A549 (cell line): ENCODE results near the gene SLC35A5. TPM values are rescaled to one million over a fixed set of nuclear protein-coding genes. Genes with fewer than 3 reads are reported as not detected.

Experiments used
- ATAC-seq, 2 experiments: fragments of 200-7000 bp in 1 of 2; fragments of >200 bp in 1 of 2; cut with Nextera tagmentation in 1 of 2; cut with Tn5 transposase in 1 of 2; 3 replicates each; pipeline versions ENCODE4 v1.8.0 to v1.9.1; 2018 to 2020; ENCODE audit warnings: mild to moderate bottlenecking in 1 of 2, moderate library complexity in 1 of 2
- CTCF ChIA-PET: fragments of 300-600 bp; sonication (Branson Sonifier 250); formaldehyde crosslinking; extraction: SDS; loops from one replicate; lab custom pipeline; 2021; ENCODE audit warnings: antibody characterized with exemption, inconsistent platforms; lab: Yijun Ruan, JAX
- POLR2A ChIA-PET: fragments of 350-600 bp; formaldehyde crosslinking; extraction: SDS; loops from one replicate; lab custom pipeline; 2021; ENCODE audit warnings: antibody characterized with exemption, inconsistent platforms; lab: Yijun Ruan, JAX
- DNase-seq, 2 experiments: peaks; one replicate each; pipeline versions ENCODE4 v3.0.0 to v3.0.0-alpha.2; 2011 to 2016; ENCODE audit warnings: low read depth in 1 of 2, low spot score in 1 of 2
- FAIRE-seq: peaks from 2 replicates; lab custom pipeline; 2011; peaks lifted over from hg19 to GRCh38; lab: Jason Lieb, UNC
- H3K27ac ChIP-seq, 2 experiments: fragments of >200 bp; sonication (Bioruptor Twin); formaldehyde crosslinking; 3 replicates each; pipeline ENCODE4 v1.5.1; 2016 to 2017
- H3K4me1 ChIP-seq: fragments of >200 bp; sonication (Bioruptor Twin); formaldehyde crosslinking; 3 replicates; pipeline ENCODE4 v1.6.1; 2016
- H3K4me2 ChIP-seq: fragments of >200 bp; sonication (Bioruptor Twin); formaldehyde crosslinking; 3 replicates; pipeline ENCODE4 v1.6.1; 2016
- H3K4me3 ChIP-seq: fragments of >200 bp; sonication (Bioruptor Twin); formaldehyde crosslinking; 3 replicates; pipeline ENCODE4 v1.5.1; 2016
- H3K9me3 ChIP-seq: fragments of >200 bp; sonication (Bioruptor Twin); formaldehyde crosslinking; 3 replicates; pipeline ENCODE4 v1.6.1; 2016
- ATOH8 ChIP-seq: fragments of 250-450 bp; sonication (Bioruptor Pico); IDR thresholded peaks from 2 replicates; pipeline ENCODE4 v1.5.0; 2020; ENCODE audit warnings: low read depth, mild to moderate bottlenecking, moderate library complexity
- BCL3 ChIP-seq: fragments of >200 bp; sonication (Bioruptor Twin); formaldehyde crosslinking; IDR thresholded peaks from 3 replicates; pipeline ENCODE4 v1.6.1; 2016
- CBX8 ChIP-seq: fragments of 200-600 bp; sonication (generic); IDR thresholded peaks from 2 replicates; pipeline ENCODE4 v1.6.1; 2016
- CTCF ChIP-seq: fragments of >200 bp; sonication (Bioruptor Twin); formaldehyde crosslinking; IDR thresholded peaks from 3 replicates; pipeline ENCODE4 v1.5.1; 2016
- ESRRA ChIP-seq: fragments of 150-350 bp; IDR thresholded peaks from 2 replicates; pipeline ENCODE4 v1.6.1; 2014; ENCODE audit warnings: mild to moderate bottlenecking, low read length, borderline replicate concordance
- GATA3 ChIP-seq: IDR thresholded peaks from 2 replicates; pipeline ENCODE4 v1.6.1; 2012; ENCODE audit warnings: borderline replicate concordance
- HOXB13 ChIP-seq: fragments of 250-450 bp; sonication (Bioruptor Pico); IDR thresholded peaks from 2 replicates; pipeline ENCODE4 v1.5.0; 2020; ENCODE audit warnings: low read depth, mild to moderate bottlenecking, moderate library complexity
- KDM5A ChIP-seq: fragments of 200-600 bp; sonication (generic); IDR thresholded peaks from 2 replicates; pipeline ENCODE4 v1.6.1; 2016; ENCODE audit warnings: antibody characterized with exemption, mild to moderate bottlenecking
- MYC ChIP-seq: IDR thresholded peaks from 2 replicates; pipeline ENCODE4 v1.6.1; 2012; ENCODE audit warnings: mild to moderate bottlenecking, inconsistent platforms, low read length, improper control_type of control experiment, borderline replicate concordance
- NFE2L2 ChIP-seq: fragments of 150-350 bp; conservative IDR thresholded peaks from 2 replicates; pipeline ENCODE4 v1.6.1; 2014; ENCODE audit warnings: low read length
- PHF8 ChIP-seq: fragments of 200-600 bp; sonication (generic); IDR thresholded peaks from 2 replicates; pipeline ENCODE4 v1.6.1; 2016; ENCODE audit warnings: low read depth, mild to moderate bottlenecking, antibody characterized with exemption, moderate library complexity, borderline replicate concordance
- POLR2A ChIP-seq: IDR thresholded peaks from 2 replicates; pipeline ENCODE4 v1.6.1; 2012; ENCODE audit warnings: mild to moderate bottlenecking, low read length
- RAD21 ChIP-seq, 2 experiments: fragments of >200 bp in 1 of 2; sonication (Bioruptor Twin) in 1 of 2; formaldehyde crosslinking in 1 of 2; IDR thresholded peaks in 1 of 2; conservative IDR thresholded peaks in 1 of 2; 2 replicates in 1 of 2; 3 replicates in 1 of 2; pipeline ENCODE4 v1.6.1; 2012 to 2018; ENCODE audit warnings: inconsistent platforms in 1 of 2
- RARB ChIP-seq: fragments of 250-450 bp; sonication (Bioruptor Pico); IDR thresholded peaks from 2 replicates; pipeline ENCODE4 v1.8.0; 2021; ENCODE audit warnings: mild to moderate bottlenecking, moderate library complexity
- REST ChIP-seq: fragments of 200-600 bp; sonication (generic); IDR thresholded peaks from 2 replicates; pipeline ENCODE4 v1.6.1; 2016; ENCODE audit warnings: antibody characterized with exemption, mild to moderate bottlenecking, moderate library complexity
- TFCP2L1 ChIP-seq: fragments of 250-450 bp; sonication (Bioruptor Pico); IDR thresholded peaks from 2 replicates; pipeline ENCODE4 v1.5.0; 2021; ENCODE audit warnings: mild to moderate bottlenecking
- WGBS: methylation state at CpG from one replicate; pipeline ENCODE4 v1.1.6; 2017; ENCODE audit errors: missing lambda C conversion rate; 5-methylcytosine and 5-hydroxymethylcytosine counted together
- polyA plus RNA-seq, 4 experiments: library from polyadenylated mRNA; depleted of rRNA in 3 of 4; stranded (reverse); fragments of >200 nt; fragmentation: RNase III in 1 of 4; extraction: RNeasy Plus Mini Kit Qiagen cat#74134 plus additional on column Dnase treatment in 1 of 4; gene quantifications; 2 replicates in 3 of 4; 3 replicates in 1 of 4; pipeline ENCODE4 v1.2.3, GENCODE V29; 2011 to 2017

The SLC35A5 gene
- polyA plus RNA-seq, 2 of the 4 experiments (the other 2 are of a cell fraction) = 21.0 to 53.4 TPM

GRCh38 chr3:112560307-112560706 lies 1.5 kb upstream of the SLC35A5 start:
- Histone ChIP-seq H3K4me2 (peak overlapping the region; percentile 85), H3K27ac (peak overlapping the region in 1 of 2 experiments; percentile 86; a peak in 2 of 6 replicates), H3K4me1 (peaks cover 27% of the 10 kb centered on the region), H3K9me3 (no peaks in the 10 kb centered on the region), H3K4me3 (peak overlapping the region; percentile 75)
- ChIA-PET POLR2A (no interaction called here), CTCF (interaction anchor here (2.3 kb wide), 1 partner anchor 12 kb away, joined by 5 read pairs; no protein-coding TSS in a partner anchor)
- DNase-seq (no peak), FAIRE-seq (no peak), ATAC-seq (no peak)
- WGBS = 3% methylated on average over 2 of the region's 2 CpGs
- TF ChIP-seq NFE2L2 (no peak), REST (no peak), TFCP2L1 (CRISPR knock-in tag) (no peak), GATA3 (no peak), HOXB13 (CRISPR knock-in tag) (no peak), RAD21 (conservative IDR thresholded peaks at IDR 0.05 in 1 of 2, IDR thresholded peaks at IDR 0.05 in 1 of 2) (no peak), CBX8 (no peak), PHF8 (no peak)

GRCh38 chr3:112560721-112561483 lies 943 bp upstream of the SLC35A5 start:
- ChIA-PET POLR2A (interaction anchor here (1.0 to 2.4 kb wide), 6 partner anchors 55 to 267 kb away, joined by 3 to 10 read pairs (median 4); partner anchors contain the start of gene SLC9C1), CTCF (interaction anchor here (1.0 to 2.3 kb wide), 2 partner anchors 12 to 17 kb away, joined by 3 to 5 read pairs; no protein-coding TSS in a partner anchor)
- peak; percentile 25; the same call in 1 of the 2 replicates for TF ChIP-seq KDM5A
- no peak for TF ChIP-seq POLR2A
- no peak for TF ChIP-seq ESRRA
- no peak for TF ChIP-seq BCL3
- peak; percentile 24; the same call in 1 of the 2 replicates for TF ChIP-seq MYC
- no peak for TF ChIP-seq CTCF
- TF ChIP-seq ATOH8 (CRISPR knock-in tag) = no peak
- no peak for TF ChIP-seq RARB (CRISPR knock-in tag)
- Histone ChIP-seq H3K4me3 (peak overlapping the region; percentile 75), H3K4me1 (peaks cover 21% of the 10 kb centered on the region), H3K9me3 (no peaks in the 10 kb centered on the region), H3K4me2 (peak overlapping the region; percentile 85), H3K27ac (peak overlapping the region; percentile 86 to 93)
- FAIRE-seq (no peak), DNase-seq (peak; percentile 57 to 84), ATAC-seq (peak; percentile 64 to 67)
- under 1% methylated on average over 25 of the region's 29 CpGs for WGBS
